Germinal center (tissue), 1 donor: Measurements from ENCODE around the gene NUMBL.
A peak's percentile ranks its signal among the peaks of the same experiment; 100 is the strongest.

Source experiments
- DNase-seq: peaks from one replicate; pipeline ENCODE4 v3.0.0; 2012; ENCODE audit warnings: mixed read lengths, low spot score

The NUMBL gene

DNA sequence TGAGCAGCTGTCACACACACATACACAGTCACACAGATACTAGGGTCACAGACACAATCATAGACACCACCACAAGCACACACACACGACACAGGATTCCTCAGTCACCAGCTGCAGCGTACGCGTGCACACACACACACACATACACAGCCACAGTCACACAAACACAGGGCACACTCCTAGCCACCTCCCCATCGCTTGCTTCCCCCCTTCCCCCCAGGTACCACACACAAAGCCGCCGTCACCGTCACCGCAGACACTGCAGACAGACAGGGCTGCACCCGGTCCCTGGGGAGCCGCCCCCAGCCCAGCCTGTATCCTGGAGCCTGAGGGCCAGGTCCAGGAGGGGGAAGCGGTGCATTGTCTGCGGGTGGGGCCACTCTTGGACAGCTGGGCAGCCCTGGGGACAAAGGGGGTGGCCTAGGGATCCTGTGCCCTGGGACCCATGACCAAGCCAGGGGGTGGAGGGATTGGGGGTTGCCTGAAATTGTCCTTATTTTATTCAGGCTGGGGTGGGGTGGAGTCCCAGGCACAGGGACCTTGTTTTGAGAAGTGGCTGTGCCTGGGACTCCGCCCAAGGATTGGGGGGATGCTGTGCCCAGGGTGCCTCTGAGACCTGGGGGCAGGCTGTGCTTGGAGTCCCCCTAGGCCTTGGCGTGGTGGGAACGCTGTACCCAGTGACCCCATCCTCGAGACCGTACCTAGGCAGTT, 957 bp downstream of the NUMBL start:
- DNase-seq = no peak

DNA sequence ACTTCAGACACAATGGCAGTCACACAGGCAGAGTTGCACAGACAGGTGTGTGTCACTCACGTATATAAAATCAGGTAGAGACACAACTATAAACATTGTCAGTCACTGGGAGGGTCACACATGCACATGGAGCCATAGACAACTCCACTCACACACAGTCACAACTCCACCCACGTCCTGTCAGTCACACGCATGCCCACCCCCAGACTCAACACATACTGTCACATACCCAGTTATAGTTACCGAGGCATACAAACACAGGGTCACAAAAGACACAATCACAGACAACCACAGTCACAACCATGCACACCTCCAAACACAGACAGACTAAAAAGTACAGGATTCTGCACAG, 1.5 kb downstream of the NUMBL start:
- DNase-seq = no peak

DNA sequence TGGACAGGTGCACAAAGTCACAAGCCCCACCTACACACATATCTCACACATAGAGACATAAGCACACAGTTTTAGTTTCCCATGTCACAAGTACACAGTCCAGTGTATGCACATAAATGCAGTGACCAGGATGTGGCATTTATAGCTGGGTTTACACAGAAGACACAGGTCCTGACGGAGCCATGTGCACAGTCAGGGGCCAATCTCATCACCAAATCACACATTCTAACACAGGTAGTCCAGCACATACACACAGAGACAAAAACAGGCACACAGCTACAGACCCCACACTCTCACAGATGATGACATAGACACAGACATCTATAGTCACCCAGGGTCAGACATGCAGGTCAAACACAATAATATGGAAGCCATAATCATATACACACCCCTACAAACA, 2.1 kb downstream of the NUMBL start:
- DNase-seq = no peak

DNA sequence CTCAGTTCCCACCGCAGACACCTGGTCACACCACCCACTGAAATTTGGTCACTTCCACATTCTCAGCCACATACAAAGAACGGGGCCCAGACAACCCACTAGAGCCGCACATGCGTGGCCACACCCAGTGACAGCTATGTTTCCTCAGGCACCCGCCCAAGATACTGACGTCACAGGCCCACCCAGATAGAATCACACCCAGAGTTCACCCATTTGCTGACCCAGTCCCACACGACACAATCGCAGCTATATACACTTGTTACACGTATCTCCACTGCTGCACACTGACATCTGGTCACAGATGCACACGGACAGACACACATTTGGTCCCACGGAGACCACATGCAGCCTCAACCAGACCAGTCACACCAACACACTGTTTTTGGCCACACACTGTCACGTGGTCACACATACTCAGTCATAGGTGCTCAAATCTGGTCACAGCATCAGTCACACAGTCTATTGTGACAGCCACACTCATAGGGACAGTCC, 2.9 kb downstream of the NUMBL start:
- DNase-seq = peak; percentile 68

DNA sequence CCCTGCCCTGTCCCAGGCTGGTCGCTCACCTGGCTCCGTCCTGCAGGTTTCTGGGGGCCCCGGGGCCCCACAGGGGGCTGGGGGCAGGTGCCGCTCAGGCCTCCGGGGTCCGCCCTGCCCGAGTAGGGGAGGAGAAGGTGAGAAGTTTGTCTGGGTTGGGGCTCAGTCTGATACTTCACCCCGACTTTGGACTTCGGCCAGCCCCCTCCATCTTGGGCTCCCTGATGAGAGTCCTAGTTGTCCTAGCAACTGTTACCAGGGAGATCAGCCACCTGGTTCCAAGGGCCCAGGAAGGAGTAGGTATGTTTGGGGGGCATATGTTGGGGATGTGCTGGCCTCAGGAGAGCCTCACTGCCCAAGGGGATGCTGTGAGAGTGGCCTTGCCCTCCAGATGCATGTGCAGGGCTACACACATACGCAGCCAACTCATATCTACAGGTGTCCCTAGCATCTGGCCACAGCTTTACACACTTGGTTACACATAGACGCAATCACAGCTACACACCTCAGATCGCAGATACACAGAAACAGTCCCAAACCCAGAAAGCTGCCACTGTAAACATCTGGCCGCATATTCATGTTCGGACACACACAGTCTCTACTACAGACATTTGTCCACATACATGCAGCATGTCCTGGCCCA, 3.4 kb downstream of the NUMBL start:
- no peak for DNase-seq

DNA sequence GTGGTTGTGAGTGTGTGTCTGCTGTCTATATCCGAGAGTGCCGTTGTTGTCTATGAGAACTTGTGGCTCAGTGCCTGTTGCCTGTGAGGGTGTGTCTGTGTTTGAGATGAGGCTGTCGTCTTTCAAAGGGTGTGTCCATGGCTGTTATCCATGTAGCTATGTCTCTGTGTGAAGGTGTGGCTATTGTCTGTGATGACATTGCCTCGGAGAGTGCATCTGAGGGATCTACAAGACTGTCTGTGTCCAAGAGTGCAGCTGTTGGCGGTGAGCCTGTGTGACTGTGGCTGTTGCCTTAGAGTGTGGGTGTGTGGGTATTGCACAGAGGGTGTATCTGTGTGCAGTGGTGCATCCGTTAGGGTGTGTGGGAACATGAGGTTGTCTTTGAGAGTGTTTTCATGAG, 4.9 kb downstream of the NUMBL start:
- no peak for DNase-seq

DNA sequence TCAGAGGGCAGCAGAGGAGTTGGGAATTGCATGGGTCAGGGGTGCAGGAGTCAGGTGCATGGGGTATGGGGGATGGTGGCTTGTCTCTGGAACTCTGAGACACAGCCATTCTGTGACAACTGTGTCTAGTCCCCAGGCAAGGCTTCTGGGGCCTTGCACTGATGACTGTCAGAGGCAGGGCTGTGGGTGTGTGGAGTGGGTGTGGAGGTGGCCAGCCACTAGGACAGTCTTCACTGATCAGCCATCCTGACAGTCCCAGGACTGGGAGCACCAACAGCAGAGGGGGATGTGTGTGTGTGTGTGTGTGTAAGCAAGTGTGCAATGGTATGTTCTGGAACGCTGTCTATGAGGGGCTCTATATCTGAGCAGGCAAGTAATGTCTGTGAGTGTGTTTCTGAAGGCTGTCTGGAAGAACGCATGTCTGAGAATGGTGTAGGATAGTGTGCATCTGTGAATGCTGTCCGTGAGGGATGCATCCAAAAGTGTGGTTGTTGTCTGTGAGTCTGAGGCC, 5.4 kb downstream of the NUMBL start:
- no peak for DNase-seq

DNA sequence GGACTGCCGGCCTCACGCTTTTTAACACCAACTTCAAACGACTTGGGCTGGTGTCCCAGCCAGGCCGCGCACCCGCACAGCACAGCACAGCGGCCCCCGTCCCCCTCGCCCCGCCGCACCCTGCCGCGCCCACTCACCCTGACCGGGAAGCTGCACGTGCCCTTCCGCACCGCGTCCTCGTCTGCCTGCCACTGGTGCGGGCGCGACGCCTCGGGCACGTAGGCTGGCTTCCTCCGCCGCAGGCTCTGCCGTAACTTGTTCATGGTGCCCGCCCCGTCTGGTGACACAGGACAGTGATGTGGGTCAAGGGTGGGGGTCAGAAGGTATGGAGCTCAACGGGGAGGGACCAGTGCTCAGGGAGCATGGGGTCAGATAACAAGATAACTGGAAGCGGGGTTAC, 6.2 kb downstream of the NUMBL start:
- DNase-seq = no peak

DNA sequence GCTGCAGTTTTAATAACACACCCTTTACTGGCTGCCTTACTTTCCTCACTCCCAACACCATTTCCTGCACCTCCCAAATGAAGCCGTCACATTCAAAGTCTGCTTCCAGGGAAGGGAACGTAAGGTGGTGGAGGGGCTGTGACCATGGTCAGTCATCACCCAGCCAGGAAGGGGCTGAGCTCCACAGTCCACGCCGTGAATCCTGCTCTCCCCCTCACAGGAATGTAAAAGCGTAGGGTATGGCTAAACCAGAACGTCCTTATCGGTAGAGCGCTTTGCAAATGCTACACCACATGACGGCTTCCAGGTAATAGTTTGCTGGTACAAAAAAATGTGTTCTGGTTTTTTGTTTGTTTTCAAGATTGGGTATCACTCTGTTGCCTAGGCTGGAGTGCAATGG, 7.0 kb downstream of the NUMBL start:
- no peak for DNase-seq

DNA sequence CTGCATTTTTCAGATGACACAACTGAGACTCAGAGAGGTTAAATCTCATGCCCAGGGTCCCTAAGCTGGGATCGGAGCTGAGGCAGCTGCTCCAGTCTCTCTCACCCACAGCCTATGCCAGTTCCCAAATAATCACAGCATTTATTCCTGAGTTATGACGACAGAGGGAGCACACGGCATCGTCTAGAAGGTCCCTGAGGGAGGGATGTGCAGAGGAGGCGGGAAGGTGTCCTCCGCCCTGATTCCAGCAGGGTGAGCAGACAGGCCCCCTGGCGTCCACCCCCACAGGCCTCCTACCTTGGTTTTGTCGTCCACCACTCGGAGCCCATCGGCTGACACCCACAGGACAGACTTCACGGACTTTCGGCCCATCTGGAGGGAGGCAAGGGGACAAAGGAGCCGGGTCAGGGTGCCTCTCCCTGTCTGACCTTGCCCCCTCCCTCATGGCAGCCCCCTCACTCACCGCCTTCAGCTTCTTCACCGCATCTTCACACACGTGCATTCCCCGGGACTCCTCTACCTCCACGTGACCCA, 8.0 kb downstream of the NUMBL start:
- DNase-seq = no peak

DNA sequence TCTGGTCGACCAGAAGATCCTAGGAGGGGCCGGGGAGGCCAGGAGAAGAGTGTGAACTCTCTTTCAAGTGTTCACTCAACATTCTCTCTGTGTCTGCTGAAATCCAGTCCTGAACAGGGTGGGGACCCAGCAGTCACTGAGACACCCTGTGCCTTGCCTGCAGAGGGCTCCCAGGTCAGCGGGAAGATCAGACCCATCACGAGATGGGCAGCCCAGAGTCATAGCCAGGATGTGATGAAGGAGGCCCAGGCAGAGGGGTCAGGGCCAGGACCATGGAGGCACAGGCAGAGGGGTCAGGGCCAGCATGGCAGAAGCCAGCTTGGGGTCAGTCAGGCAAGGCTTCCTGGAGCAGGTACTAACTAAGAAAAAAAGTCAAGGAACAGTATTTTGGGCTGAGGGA, 9.4 kb downstream of the NUMBL start:
- DNase-seq = no peak

DNA sequence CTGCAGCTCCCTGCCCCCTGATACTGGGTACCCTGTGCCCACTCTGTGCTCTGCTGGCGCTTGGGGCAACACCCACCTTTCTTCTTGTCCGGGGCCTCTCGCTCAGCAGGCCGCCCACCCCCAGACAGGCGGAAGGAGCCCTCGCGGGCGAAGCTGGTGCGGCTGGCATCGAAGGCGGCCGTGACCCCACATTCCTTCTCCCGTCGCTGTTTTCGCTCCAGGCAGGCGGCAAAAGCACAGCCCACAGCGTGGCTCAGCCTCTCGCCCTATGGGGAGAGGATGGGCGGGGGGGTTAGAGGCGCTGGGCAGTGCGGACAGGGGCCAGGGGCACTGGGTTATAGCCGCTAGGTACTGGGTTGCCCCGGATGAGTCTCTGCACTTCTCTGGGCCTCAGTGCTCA, 13.3 kb downstream of the NUMBL start:
- no peak for DNase-seq

DNA sequence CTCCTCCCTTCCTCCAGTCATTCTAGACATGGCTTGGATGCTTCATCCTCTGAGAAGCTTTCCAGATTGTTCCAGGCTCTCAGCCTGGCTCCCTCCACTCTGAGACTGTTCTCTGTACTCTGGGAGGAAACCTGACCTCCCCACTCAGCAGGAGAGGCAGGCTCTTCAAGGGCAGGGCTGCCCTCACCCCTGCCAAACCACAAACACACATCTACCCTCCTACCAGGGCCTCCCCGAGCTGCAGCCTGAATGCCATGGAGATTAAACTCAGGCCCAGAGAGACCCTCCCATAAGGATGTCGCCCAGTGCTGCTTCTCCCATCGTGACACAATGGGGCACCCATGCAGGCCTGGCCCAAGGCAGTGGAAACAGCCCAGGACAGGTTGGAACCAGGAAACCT, 16.2 kb downstream of the NUMBL start:
- DNase-seq = no peak

DNA sequence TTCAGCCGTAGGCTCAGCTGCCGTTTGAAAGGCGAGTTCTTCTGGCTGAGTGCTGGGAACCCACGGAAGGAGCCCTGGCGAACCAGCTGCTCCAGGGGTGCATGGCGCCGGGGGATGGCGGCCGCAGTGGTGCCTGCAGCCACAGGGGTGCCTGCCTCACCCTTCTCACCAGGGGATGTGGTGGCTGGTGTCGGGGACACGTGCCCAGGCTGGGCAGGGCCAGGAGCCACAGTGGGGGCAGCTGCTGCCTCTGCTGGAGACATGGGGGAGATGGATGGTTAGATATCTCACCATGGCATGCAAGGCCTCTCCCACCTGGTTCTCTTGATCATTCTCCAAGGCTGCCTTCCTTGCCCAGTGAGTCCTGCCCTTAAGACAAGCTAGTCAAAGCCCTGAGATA, 17.1 kb downstream of the NUMBL start:
- no peak for DNase-seq

DNA sequence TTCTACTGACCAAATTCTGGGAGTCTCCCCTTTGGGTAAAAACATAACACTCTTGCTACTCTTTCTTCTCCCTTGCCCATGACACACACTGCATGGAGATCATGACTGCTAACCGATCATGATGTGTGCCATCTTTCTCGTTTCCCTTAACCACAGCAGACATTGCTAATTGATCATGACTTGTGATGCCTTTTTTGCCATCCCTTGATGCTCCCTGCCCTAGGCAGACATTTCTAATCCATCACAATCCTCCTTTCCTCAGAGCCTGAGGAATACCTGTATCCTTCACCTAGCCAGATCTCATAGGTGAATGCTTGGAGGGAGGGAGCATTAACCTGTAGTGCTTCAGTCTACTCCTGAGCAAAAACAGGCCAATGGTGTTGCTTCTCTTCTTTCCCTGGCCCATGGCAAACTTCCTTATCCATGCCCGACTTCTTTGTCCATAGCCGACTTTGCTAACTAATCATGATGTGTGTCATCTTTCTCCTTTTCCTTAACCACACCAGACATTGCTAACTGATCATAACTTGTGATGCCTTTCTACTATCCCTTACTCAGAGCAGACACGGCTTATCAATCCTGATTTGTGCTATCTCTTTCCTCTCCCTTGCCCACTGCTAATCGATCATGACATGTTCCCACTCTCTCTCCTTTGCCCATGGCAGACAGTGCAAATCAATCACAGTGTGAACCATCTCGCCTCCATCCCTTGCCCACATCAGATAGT, 17.7 kb downstream of the NUMBL start:
- DNase-seq = no peak

DNA sequence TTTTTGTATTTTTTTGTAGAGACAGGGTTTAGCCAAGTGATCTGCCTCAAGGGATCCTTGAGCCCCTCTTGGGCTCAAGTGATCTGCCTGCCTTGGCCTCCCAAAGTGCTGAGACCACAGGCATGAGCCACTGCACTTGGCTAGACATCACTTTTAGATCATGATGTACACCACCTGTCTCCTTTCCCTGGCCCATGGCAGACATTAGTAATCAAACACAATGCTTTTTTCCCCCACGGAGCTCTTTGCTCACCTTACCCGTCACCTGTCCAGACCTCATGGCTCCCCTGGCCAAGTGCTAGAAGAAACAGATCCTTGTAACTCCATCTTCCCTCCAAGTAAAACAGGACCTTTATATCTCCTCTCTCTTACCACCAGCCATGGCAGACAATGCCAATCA, 18.4 kb downstream of the NUMBL start:
- no peak for DNase-seq

DNA sequence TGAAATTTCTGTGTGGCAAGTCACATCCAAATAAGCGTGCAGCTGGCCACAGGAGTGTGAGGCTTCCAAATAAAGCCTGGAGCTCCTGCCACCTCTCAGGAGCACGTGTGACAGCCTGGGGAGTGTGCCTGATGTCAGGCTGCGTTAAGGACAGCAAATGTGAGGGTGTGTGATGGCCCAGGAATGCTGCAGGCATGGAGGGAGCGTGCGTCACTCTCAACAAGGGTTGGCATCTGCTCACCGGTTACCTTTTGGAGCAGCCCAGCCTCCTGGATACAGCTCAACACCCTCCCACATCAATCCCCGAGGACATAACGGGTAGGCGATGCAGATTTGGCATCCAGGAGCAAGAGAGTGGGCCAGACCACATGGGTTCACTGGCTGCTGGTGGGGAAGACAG, 19.0 kb downstream of the NUMBL start:
- no peak for DNase-seq

DNA sequence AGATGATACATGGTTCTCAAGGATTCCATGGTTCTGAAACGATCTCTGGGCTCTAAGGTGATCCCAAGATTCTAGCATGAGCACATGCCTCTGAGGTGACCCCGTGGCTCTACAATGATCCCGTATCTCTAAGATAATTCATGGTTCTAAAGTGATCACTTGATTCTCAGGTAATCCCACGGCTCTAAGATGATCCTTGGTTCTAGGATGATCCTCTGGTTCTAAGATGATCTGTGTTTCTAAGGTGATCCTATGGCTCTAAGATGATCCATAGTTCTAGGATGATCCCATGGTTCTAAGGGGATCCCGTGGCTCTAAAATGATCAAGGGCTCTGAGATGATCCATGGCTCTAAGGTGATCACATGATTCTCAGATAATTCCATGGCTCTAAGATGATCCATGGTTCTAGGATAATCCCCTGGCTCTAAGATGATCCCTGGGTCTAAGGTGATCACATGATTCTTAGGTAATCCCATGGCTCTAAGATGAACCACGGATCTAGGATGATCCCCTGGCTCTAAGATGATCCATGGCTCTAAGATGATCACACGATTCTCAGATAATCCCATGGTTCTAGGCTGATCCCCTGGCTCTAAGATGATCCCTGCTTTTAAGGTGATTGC, 21.3 kb downstream of the NUMBL start:
- no peak for DNase-seq

DNA sequence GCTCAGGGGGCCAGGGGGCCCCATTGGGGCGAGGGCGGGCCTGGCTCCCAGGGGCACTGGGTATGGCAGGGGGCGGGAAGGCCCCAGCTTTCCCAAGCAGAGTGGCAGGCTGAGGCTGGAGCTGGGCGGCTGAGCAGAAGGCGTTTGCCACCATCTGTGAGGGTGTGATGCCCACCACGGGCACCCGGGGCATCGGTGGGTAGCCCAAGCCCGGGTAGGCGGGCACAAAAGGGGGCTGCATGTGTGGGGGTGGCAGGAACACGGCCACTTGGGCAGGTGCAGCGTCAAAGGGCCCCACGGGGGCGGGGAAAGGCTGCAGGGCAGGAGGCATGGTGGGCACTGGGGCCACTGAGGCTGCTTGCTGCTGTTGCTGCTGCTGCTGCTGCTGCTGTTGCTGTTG, 22.8 kb downstream of the NUMBL start:
- DNase-seq = no peak

DNA sequence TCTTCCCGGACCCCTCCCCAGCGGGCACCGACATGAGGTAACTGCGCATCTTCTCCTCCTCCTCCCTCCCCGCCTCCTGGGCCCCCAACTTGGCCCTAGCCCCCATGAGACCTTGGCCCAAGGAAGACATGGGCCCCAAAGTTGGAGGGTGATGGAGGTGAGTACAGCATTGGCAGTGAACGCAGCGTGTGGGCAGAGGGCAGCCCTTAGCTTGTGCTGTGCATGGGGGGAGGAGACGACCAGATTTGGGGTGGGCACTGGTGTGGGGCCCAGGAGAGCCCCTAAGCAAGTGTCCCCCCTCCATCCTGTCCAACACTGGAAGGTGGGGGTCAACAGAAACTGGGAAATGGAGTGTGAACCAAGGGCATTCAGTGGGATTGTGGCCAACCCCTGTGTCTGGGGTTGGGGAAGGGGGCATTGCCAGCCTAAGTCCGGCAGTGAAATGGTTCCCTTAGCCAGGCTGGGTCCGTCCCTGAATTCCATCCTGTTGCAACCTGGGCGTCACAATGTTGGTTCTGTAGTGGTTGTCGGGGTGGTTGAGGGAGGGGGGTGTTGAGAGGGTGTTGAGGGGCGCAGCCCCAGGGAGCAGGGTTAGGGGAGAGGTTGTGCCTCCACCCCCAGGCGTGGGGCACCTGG, 23.5 kb downstream of the NUMBL start:
- no peak for DNase-seq

DNA sequence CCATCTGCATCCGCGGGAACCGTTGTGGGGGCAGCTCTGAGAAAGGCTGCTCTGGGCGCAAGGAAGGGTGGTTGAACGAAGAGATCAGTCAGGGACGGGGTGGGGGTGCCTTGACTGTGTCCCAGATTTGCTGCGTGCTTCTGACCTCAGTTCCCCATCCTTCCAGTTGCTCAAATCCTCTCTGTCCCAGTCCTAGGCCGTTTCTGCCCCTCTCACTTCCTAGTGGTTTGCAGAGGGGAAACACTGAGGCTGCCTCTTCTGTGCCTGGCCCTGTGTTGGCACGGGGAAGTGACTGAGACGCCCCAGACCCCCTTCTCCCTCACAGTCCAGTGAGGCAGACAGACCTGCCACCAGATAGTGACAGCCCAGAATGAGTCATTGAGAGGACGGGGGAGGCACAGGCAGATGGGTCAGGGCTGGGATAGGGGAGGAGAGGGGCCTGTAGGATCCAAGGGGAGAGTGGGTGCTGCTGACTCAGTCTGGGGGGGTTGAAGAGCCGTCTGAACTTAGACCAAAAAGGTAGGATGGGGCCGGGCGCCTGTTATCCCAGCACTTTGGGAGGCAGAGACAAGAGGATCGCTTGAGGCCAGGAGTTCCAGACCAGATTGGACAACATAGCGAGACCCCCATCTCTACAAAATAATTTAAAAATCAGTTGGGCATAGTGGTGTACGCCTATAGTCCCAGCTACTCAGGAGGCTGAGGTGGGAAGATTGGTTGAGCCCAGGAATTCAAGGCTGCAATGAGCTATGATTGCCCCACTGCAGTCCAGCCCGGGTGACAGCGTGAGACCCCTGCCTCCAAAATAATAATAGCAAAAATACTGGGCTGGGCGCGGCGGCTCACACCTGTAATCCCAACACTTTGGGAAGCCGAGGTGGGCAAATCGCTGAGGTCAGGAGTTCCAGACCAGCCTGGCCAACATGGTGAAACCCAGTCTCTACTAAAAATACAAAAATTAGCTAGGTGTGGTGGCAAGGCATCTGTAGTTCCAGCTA, 26.5 kb downstream of the NUMBL start:
- DNase-seq = no peak
